GM19395 (cell line): ENCODE data around the gene GSTT4.
"Not testable (repeated sequence)": the region's sequence is repeated elsewhere in the genome, so short reads cannot be mapped to it uniquely, and the experiment has no call there.

ENCODE experiments used
- ATAC-seq: cut with Tn5 transposase; IDR thresholded peaks from one replicate; pipeline ENCODE4 v1.9.1; 2021; ENCODE audit warnings: mild to moderate bottlenecking, moderate library complexity; ENCODE audit not compliant: unreplicated experiment

Gene GSTT4

GRCh38 chr22:23954193-23954990 lies 50.9 kb downstream of the GSTT4 start:
- ATAC-seq, result not testable (repeated sequence)

GRCh38 chr22:23953485-23953884 lies 51.8 kb downstream of the GSTT4 start:
- not testable (repeated sequence) for ATAC-seq

- ATAC-seq, result not testable (repeated sequence)
These were observed 52.4 kb downstream of the GSTT4 start for GRCh38 chr22:23952794-23953405.

GRCh38 chr22:23951383-23951782 lies 53.9 kb downstream of the GSTT4 start:
- not testable (repeated sequence) for ATAC-seq

GRCh38 chr22:23949764-23950163 lies 55.5 kb downstream of the GSTT4 start:
- ATAC-seq, result not testable (repeated sequence)
